K562 (cell line): Measurements from ENCODE around the gene BBS1. TPM values are rescaled to one million over a fixed set of nuclear protein-coding genes. Genes with fewer than 3 reads are reported as not detected.
A peak's percentile ranks its signal among the peaks of the same experiment; 100 is the strongest.

Source experiments
- ATAC-seq: fragments of 200-7000 bp; cut with Tn5 transposase; 3 replicates; pipeline ENCODE4 v1.9.1; 2020; ENCODE audit warnings: moderate library complexity
- BruUV-seq: library from RNA; stranded (reverse); fragments of 400-500 nt; replicated peaks from 2 replicates; lab custom pipeline; 2021; lab: Mats Ljungman, UMichigan
- CTCF ChIA-PET: fragments of 300-600 bp; formaldehyde crosslinking; extraction: SDS; loops from one replicate; lab custom pipeline; 2021; ENCODE audit warnings: low intra/inter-chr PET ratio; lab: Yijun Ruan, JAX
- POLR2A ChIA-PET: fragments of 300-600, 350-650 bp; sonication (Branson Sonifier 250); formaldehyde crosslinking; extraction: SDS; loops from one replicate; lab custom pipeline; 2021; ENCODE audit warnings: antibody characterized with exemption, inconsistent platforms; lab: Yijun Ruan, JAX
- DNase-seq, 4 experiments: peaks; one replicate each; pipeline versions ENCODE4 v3.0.0 to v3.0.0-alpha.2; 2011 to 2018; ENCODE audit warnings: low spot score in 3 of 4, mixed read lengths in 3 of 4; ENCODE audit errors: extremely low read depth in 1 of 4
- FAIRE-seq: peaks from 2 replicates; lab custom pipeline; 2011; peaks lifted over from hg19 to GRCh38; lab: Jason Lieb, UNC
- H2AFZ ChIP-seq: 2 replicates; pipeline ENCODE4 v1.6.0; 2011; ENCODE audit warnings: low read depth, low read length, control low read depth, inconsistent platforms
- H3K27ac ChIP-seq: fragments of 200-600 bp; 3 replicates; pipeline ENCODE4 v1.8.0; 2011; ENCODE audit warnings: low read depth, mild to moderate bottlenecking, control low read depth, inconsistent platforms, low read length, moderate library complexity, mixed read lengths; ENCODE audit errors: extremely low read depth
- H3K27me3 ChIP-seq, 2 experiments: fragments of 300-600 bp in 1 of 2; 2 replicates in 1 of 2; 3 replicates in 1 of 2; pipeline versions ENCODE4 v1.6.0 to v1.8.0; 2011; ENCODE audit warnings: inconsistent platforms in 2 of 2, low read length in 2 of 2, mild to moderate bottlenecking in 1 of 2, mixed read lengths in 1 of 2, moderate library complexity in 1 of 2; ENCODE audit not compliant: control insufficient read depth in 2 of 2, insufficient read depth in 2 of 2
- H3K36me3 ChIP-seq: fragments of 300-600 bp; 3 replicates; pipeline ENCODE4 v1.8.0; 2011; ENCODE audit warnings: mild to moderate bottlenecking, low read length, inconsistent platforms; ENCODE audit not compliant: control insufficient read depth, insufficient read depth
- H3K4me1 ChIP-seq, 2 experiments: fragments of 200-600 bp in 1 of 2; replicated peaks in 1 of 2; 2 replicates in 1 of 2; 3 replicates in 1 of 2; pipeline versions ENCODE4 v1.5.1 to v1.8.0; 2011; ENCODE audit warnings: inconsistent platforms in 2 of 2, low read length in 2 of 2, mild to moderate bottlenecking in 1 of 2, mixed read lengths in 1 of 2, moderate library complexity in 1 of 2; ENCODE audit not compliant: control insufficient read depth in 2 of 2, insufficient read depth in 2 of 2
- H3K4me2 ChIP-seq: 2 replicates; pipeline ENCODE4 v1.6.1; 2011; ENCODE audit warnings: low read length, control low read depth, inconsistent platforms, mixed read lengths; ENCODE audit not compliant: insufficient read depth
- H3K4me3 ChIP-seq: fragments of 200-600 bp; sonication (generic), shearing (Covaris generic); 2 replicates; pipeline ENCODE4 v1.5.1; 2016; ENCODE audit warnings: control low read depth, inconsistent platforms
- H3K79me2 ChIP-seq: fragments of 200-600 bp; 3 replicates; pipeline ENCODE4 v1.8.0; 2011; ENCODE audit warnings: low read length, inconsistent platforms; ENCODE audit not compliant: control insufficient read depth, insufficient read depth
- H3K9ac ChIP-seq, 2 experiments: 2 replicates each; pipeline versions ENCODE4 v1.6.0 to v1.6.1; 2011; ENCODE audit warnings: low read depth in 2 of 2, low read length in 2 of 2, control low read depth in 1 of 2, inconsistent platforms in 1 of 2, mild to moderate bottlenecking in 1 of 2, mixed read lengths in 1 of 2; ENCODE audit not compliant: insufficient read depth in 1 of 2
- H3K9me1 ChIP-seq: one replicate; pipeline ENCODE4 v1.6.0; 2011; ENCODE audit warnings: inconsistent platforms, mild to moderate bottlenecking, low read length, moderate library complexity; ENCODE audit not compliant: control insufficient read depth, insufficient read depth
- H3K9me3 ChIP-seq: replicated peaks from 2 replicates; pipeline ENCODE4 v1.5.1; 2011; ENCODE audit warnings: low read depth, low read length, inconsistent platforms; ENCODE audit not compliant: control insufficient read depth, insufficient read depth
- H4K20me1 ChIP-seq: replicated peaks from 2 replicates; pipeline ENCODE4 v1.6.1; 2011; ENCODE audit warnings: low read length, inconsistent platforms, mixed read lengths; ENCODE audit not compliant: control insufficient read depth, insufficient read depth
- CBFA2T2 ChIP-seq: fragments of 450-650 bp; conservative IDR thresholded peaks from 2 replicates; pipeline ENCODE4 v1.6.1; 2017; ENCODE audit warnings: mild to moderate bottlenecking
- CEBPG ChIP-seq, 3 experiments: fragments of 200-800 bp in 1 of 3; sonication (Bioruptor generic) in 1 of 3; sonication (generic) in 1 of 3; formaldehyde crosslinking in 1 of 3; IDR thresholded peaks in 2 of 3; conservative IDR thresholded peaks in 1 of 3; 2 replicates each; pipeline versions ENCODE4 v1.6.1 to v1.8.0; 2016 to 2022; ENCODE audit warnings: missing compliant biosample characterization in 2 of 3, missing genetic modification characterization in 2 of 3, mild to moderate bottlenecking in 1 of 3, missing genetic modification reagents in 1 of 3
- JUN ChIP-seq, 2 experiments: sonication (generic) in 1 of 2; formaldehyde crosslinking in 1 of 2; IDR thresholded peaks; 2 replicates each; pipeline versions ENCODE4 v1.6.1 to v1.8.0; 2012 to 2022; ENCODE audit warnings: borderline replicate concordance in 2 of 2, mild to moderate bottlenecking in 2 of 2, improper control_type of control experiment in 1 of 2, low read depth in 1 of 2, low read length in 1 of 2, missing genetic modification reagents in 1 of 2
- KLF16 ChIP-seq: IDR thresholded peaks from 2 replicates; pipeline ENCODE4 v1.6.1; 2016; ENCODE audit warnings: antibody characterized with exemption
- MAFF ChIP-seq: IDR thresholded peaks from 2 replicates; pipeline ENCODE4 v1.6.1; 2012; ENCODE audit warnings: low read length, improper control_type of control experiment
- MTF1 ChIP-seq: fragments of 250-450 bp; sonication (Bioruptor Pico); IDR thresholded peaks from 2 replicates; pipeline ENCODE4 v1.9.0; 2021; ENCODE audit warnings: moderate library complexity, mild to moderate bottlenecking, inconsistent platforms, borderline replicate concordance
- PHF20 ChIP-seq: fragments of 450-650 bp; IDR thresholded peaks from 2 replicates; pipeline ENCODE4 v1.6.1; 2018; ENCODE audit not compliant: partially characterized antibody
- RBM22 ChIP-seq: fragments of 200-400 bp; formaldehyde crosslinking; IDR thresholded peaks from 2 replicates; pipeline ENCODE4 v1.6.1; 2018; ENCODE audit warnings: low read length, low read depth; ENCODE audit not compliant: poor library complexity, severe bottlenecking
- XRCC4 ChIP-seq: IDR thresholded peaks from one replicate; pipeline ENCODE4 v1.6.1; 2011; ENCODE audit not compliant: insufficient read depth, insufficient read length; ENCODE audit errors: extremely low read depth
- ZFP36 ChIP-seq: fragments of 150-350 bp; IDR thresholded peaks from 2 replicates; pipeline ENCODE4 v1.6.1; 2018; ENCODE audit warnings: low read length, low read depth; ENCODE audit not compliant: partially characterized antibody
- ZNF133 ChIP-seq: fragments of 250-450 bp; sonication (Bioruptor Pico); IDR thresholded peaks from 2 replicates; pipeline ENCODE4 v1.4.0; 2020; ENCODE audit warnings: mild to moderate bottlenecking
- ZNF707 ChIP-seq: fragments of 250-450 bp; sonication (Bioruptor Pico); conservative IDR thresholded peaks from 2 replicates; pipeline ENCODE4 v1.8.0; 2022; ENCODE audit warnings: inconsistent platforms, mild to moderate bottlenecking, moderate library complexity
- WGBS: fragments of 100-300 bp; shearing (Covaris generic); methylation state at CpG from one replicate; pipeline ENCODE4 v1.1.6; 2016; ENCODE audit warnings: low coverage, mixed read lengths; ENCODE audit not compliant: insufficient coverage; ENCODE audit errors: missing lambda C conversion rate; 5-methylcytosine and 5-hydroxymethylcytosine counted together
- in situ Hi-C: fragments of 300-500 bp; cut with MboI; formaldehyde crosslinking; loops from 4 replicates; pipeline ENCODE4 v1.15.0; 2018; ENCODE audit warnings: inconsistent platforms, mixed read lengths
- intact Hi-C: fragments of 100-400 bp; cut with micrococcal nuclease; formaldehyde crosslinking; loops from 2 replicates; pipeline ENCODE4 v1.14.2; 2022
- polyA plus RNA-seq, 8 experiments: library from polyadenylated mRNA; depleted of rRNA in 4 of 8; stranded (reverse) in 5 of 8; unstranded in 3 of 8; fragments of >200 nt; fragmentation: Nextera tagmentation in 2 of 8; fragmentation: Illumina TruSeq in 1 of 8; extraction: Ambion mirVana in 2 of 8; extraction: Trizol in 1 of 8; gene quantifications; 2 replicates each; pipeline versions ENCODE4 v1.2.1 to v1.2.3, GENCODE V29; 2011 to 2014; ENCODE audit warnings: inconsistent platforms in 1 of 8, missing spikeins in 1 of 8
- total RNA-seq, 7 experiments: library from RNA; depleted of rRNA in 6 of 7; stranded (reverse); fragments of >200 nt in 6 of 7; fragmentation: Illumina TruSeq in 2 of 7; extraction: Trizol in 2 of 7; gene quantifications; 2 replicates each; pipeline versions ENCODE4 v1.2.1 to v1.2.3, GENCODE V29; 2011 to 2021; ENCODE audit warnings: low replicate concordance in 1 of 7
- TF ChIP-seq, protein P1 (sequence below): fragments of 450-650 bp; IDR thresholded peaks from 2 replicates; pipeline ENCODE4 v1.6.1; 2016; ENCODE audit warnings: borderline replicate concordance
- TF ChIP-seq, protein P2 (sequence below): sonication (generic); formaldehyde crosslinking; IDR thresholded peaks from 2 replicates; pipeline ENCODE4 v1.4.0; 2020; ENCODE audit warnings: mild to moderate bottlenecking, missing genetic modification reagents

The BBS1 gene
- total and polyA plus RNA-seq, 9 of the 15 experiments (the other 6 are each of a cell fraction or from before 2014, with no cell fraction given) = 9.0 to 19.8 (median 12.1) TPM

DNA sequence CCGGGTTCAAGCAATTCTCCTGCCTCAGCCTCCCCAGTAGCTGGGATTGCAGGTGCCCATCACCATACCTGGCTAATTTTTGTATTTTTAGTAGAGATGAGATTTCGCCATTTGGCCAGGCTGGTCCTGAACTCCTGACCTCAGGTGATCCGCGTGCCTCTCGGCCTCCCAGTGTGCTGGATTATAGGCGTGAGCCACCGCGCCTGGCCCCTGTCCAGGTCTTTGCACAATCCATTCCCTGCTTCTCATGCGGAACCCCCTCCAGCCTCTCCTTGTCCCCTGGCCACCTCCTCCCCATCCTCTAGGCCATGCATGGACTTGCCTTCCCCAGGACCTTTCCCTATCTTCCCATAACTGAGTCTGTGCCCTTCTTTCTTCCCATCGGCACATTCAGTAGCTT lies 21.5 kb upstream of the BBS1 start (continued):
- TF ChIP-seq, protein P1, sequence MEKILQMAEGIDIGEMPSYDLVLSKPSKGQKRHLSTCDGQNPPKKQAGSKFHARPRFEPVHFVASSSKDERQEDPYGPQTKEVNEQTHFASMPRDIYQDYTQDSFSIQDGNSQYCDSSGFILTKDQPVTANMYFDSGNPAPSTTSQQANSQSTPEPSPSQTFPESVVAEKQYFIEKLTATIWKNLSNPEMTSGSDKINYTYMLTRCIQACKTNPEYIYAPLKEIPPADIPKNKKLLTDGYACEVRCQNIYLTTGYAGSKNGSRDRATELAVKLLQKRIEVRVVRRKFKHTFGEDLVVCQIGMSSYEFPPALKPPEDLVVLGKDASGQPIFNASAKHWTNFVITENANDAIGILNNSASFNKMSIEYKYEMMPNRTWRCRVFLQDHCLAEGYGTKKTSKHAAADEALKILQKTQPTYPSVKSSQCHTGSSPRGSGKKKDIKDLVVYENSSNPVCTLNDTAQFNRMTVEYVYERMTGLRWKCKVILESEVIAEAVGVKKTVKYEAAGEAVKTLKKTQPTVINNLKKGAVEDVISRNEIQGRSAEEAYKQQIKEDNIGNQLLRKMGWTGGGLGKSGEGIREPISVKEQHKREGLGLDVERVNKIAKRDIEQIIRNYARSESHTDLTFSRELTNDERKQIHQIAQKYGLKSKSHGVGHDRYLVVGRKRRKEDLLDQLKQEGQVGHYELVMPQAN = no peak
- TF ChIP-seq CBFA2T2 (no peak), XRCC4 (no peak), CEBPG (CRISPR knock-in tag; IDR thresholded peaks at IDR 0.05) (no peak), CEBPG (tag; conservative IDR thresholded peaks at IDR 0.05 in 1 of 2, IDR thresholded peaks at IDR 0.05 in 1 of 2) (no peak)
- TF ChIP-seq, all 486 proteins: peak for 0

DNA sequence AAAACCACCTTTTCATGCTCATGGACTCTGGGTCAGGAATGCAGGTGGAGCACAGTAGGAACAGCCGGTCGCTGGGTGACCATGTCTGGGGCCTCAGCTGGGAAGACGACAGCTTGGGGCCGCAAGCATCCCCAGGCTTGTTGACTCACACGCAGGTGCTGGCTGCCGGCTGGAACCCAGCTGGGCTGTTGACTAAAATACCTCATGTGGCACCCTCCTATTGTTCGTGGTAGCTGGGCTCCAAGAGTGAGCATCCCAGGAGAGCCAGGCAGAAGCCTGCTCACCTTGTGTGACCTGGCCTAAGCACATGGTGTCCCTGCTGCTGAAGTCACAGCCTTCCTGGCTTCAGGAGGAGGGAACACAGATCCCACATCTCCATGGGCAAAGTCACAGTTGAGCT lies 20.8 kb upstream of the BBS1 start:
- CTCF ChIA-PET = no interaction called here
- POLR2A ChIA-PET = interaction anchor here (0.7 to 1.3 kb wide), 4 partner anchors 9 to 188 kb away, joined by 3 to 6 read pairs (median 4); partner anchors contain the start of genes DPP3 and RBM4B
- Histone ChIP-seq H3K36me3 (peaks cover 55% of the 10 kb centered on the region; the same call in 2 of the 3 replicates), H3K4me3 (no peak overlapping the region), H3K9me3 (no peaks in the 10 kb centered on the region), H3K27ac (no peak overlapping the region), H3K79me2 (no peaks in the 10 kb centered on the region), H2AFZ (no peak overlapping the region), H3K4me2 (no peak overlapping the region), H3K4me1 (peaks cover 0 to 22% of the 10 kb centered on the region in 2 experiments; a peak in 3 of 5 replicates), H3K27me3 (no peaks in the 10 kb centered on the region), H4K20me1 (0 out of 2 replicates have a peak, but pooled peaks cover 2% of the 10 kb centered on the region), H3K9me1 (no peaks in the 10 kb centered on the region), H3K9ac (peak overlapping the region in 1 of 2 experiments; percentile 23; a peak in 1 of 4 replicates)
- in situ Hi-C loops (no loop called here), intact Hi-C loops (no loop called here)
- WGBS = 68% methylated on average over 3 of the region's 7 CpGs
- FAIRE-seq = no peak
- ATAC-seq = no peak
- no TSS peak for BruUV-seq
- no peak for DNase-seq
- TF ChIP-seq ZFP36 (no peak), PHF20 (no peak), ZNF133 (CRISPR knock-in tag) (no peak), MTF1 (CRISPR knock-in tag) (no peak), RBM22 (no peak), JUN (IDR thresholded peaks at IDR 0.05; ENCODE audit: borderline replicate concordance, low read depth, low read length) (no peak), JUN (CRISPR knock-in tag; IDR thresholded peaks at IDR 0.05; ENCODE audit: borderline replicate concordance) (no peak), KLF16 (no peak), ZNF707 (no peak), MAFF (no peak)
- TF ChIP-seq, protein P2, sequence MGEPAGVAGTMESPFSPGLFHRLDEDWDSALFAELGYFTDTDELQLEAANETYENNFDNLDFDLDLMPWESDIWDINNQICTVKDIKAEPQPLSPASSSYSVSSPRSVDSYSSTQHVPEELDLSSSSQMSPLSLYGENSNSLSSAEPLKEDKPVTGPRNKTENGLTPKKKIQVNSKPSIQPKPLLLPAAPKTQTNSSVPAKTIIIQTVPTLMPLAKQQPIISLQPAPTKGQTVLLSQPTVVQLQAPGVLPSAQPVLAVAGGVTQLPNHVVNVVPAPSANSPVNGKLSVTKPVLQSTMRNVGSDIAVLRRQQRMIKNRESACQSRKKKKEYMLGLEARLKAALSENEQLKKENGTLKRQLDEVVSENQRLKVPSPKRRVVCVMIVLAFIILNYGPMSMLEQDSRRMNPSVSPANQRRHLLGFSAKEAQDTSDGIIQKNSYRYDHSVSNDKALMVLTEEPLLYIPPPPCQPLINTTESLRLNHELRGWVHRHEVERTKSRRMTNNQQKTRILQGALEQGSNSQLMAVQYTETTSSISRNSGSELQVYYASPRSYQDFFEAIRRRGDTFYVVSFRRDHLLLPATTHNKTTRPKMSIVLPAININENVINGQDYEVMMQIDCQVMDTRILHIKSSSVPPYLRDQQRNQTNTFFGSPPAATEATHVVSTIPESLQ = no peak
